ENCODE measurements around the gene C2orf42.

- TF ChIP-seq CTCF (conservative IDR thresholded peaks at IDR 0.05; ENCODE audit: low read depth, low read length) (no peak), EZH2 (IDR thresholded peaks at IDR 0.05; ENCODE audit: borderline replicate concordance, low read depth, low read length, poor library complexity, severe bottlenecking) (no peak)
Measured at GRCh38 chr2:70133491-70134322, 57.1 kb downstream of the C2orf42 start.

Data from A673 (cell line).